ENCODE measurements around the gene ITGB4.
A peak's percentile ranks its signal among the peaks of the same experiment; 100 is the strongest.

ITGB4 gene

DNA sequence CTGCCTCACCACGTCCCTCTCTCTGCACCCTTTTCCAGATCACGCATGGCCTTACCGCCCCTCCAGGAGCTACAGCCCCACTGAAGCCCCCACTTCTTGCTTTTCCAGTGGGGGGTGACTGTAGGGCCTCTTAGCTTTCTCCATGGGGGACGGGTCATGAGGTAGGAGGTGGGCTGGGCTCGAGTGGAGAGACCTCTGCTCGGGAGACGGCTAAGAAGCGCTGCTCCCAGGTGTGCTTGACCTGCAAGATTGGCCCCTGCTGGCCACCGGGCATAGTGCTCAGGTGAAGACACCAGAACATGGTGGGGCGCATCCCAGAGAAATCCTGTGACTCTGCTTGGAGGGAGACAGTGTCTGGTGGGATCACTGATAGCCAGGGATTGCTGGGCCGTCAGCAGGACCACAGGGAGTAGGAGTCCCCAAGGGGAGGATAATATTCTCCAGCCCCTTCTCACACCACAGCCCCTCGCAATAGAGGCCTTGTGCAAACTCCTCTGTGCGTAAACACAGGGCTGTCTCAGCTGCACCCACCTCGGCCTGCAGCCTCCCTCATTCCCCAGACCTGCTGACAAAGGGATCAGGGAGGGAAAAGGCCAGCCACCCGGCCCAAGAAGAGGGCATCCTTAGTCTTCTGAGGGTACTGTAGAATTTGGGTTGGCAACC, 52.7 kb downstream of the ITGB4 start:
- no peak overlapping the region for H3K4me3 ChIP-seq (replicated peaks in 1 of 2; ENCODE audit: low read depth in 2 of 2, low read length in 2 of 2)
- TF ChIP-seq, protein P1, sequence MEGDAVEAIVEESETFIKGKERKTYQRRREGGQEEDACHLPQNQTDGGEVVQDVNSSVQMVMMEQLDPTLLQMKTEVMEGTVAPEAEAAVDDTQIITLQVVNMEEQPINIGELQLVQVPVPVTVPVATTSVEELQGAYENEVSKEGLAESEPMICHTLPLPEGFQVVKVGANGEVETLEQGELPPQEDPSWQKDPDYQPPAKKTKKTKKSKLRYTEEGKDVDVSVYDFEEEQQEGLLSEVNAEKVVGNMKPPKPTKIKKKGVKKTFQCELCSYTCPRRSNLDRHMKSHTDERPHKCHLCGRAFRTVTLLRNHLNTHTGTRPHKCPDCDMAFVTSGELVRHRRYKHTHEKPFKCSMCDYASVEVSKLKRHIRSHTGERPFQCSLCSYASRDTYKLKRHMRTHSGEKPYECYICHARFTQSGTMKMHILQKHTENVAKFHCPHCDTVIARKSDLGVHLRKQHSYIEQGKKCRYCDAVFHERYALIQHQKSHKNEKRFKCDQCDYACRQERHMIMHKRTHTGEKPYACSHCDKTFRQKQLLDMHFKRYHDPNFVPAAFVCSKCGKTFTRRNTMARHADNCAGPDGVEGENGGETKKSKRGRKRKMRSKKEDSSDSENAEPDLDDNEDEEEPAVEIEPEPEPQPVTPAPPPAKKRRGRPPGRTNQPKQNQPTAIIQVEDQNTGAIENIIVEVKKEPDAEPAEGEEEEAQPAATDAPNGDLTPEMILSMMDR (IDR thresholded peaks at IDR 0.05; ENCODE audit: low read depth, low read length): no peak
- DNase-seq (ENCODE audit: low read depth in 2 of 2): no peak

- peak in 1 of 2 donors; percentile 19 for DNase-seq (ENCODE audit: low read depth in 2 of 2)
- H3K4me3 ChIP-seq (replicated peaks in 1 of 2; ENCODE audit: low read depth in 2 of 2, low read length in 2 of 2): no peak overlapping the region
- TF ChIP-seq, protein P1 (IDR thresholded peaks at IDR 0.05; ENCODE audit: low read depth, low read length): no peak
Observed at GRCh38 chr17:75774471-75774990, 53.3 kb downstream of the ITGB4 start.

- TF ChIP-seq, protein P1 (IDR thresholded peaks at IDR 0.05; ENCODE audit: low read depth, low read length): no peak
- peak in 1 of 2 donors; percentile 64 for DNase-seq (ENCODE audit: low read depth in 2 of 2)
- no peak overlapping the region for H3K4me3 ChIP-seq (replicated peaks in 1 of 2; ENCODE audit: low read depth in 2 of 2, low read length in 2 of 2)
Observed at GRCh38 chr17:75774991-75775668, 53.9 kb downstream of the ITGB4 start.

GRCh38 chr17:75776386-75777295, 55.4 kb downstream of the ITGB4 start:
- peak; percentile 42 to 65 for DNase-seq (ENCODE audit: low read depth in 2 of 2)
- TF ChIP-seq, protein P1 (IDR thresholded peaks at IDR 0.05; ENCODE audit: low read depth, low read length): no peak
- peak overlapping the region; percentile 18 to 90 for H3K4me3 ChIP-seq (replicated peaks in 1 of 2; ENCODE audit: low read depth in 2 of 2, low read length in 2 of 2)

DNA sequence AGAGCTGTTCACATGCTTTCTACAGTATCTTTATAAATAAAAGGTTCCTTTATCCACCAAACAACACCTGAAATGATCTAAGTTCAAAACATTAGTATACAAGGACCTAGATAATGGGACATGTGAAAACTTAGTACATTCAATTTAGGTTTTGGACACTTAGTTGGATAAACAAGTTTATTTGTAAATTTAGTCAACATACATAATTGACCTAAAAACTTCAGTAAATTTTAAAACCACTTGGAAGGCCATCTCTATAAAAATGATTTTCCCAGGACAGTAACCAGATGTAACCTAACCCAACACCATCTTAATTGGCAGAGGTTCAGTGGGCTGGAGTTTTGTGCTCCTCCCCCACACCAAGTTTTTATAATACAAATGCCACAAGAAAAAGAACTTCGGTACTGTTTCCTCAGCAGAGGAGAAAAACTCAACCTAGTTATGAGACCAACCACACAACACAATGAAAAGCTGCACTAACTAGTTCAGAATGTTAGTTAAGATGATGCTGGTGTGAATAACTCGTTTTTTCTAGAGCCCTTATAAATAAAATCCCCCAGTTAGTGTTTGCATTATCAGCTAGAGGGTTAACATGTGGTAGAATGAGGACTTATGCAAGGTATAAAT, 56.1 kb downstream of the ITGB4 start:
- H3K4me3 ChIP-seq (replicated peaks in 1 of 2; ENCODE audit: low read depth in 2 of 2, low read length in 2 of 2): peak overlapping the region; percentile 83 to 90
- peak; percentile 30 to 55 for DNase-seq (ENCODE audit: low read depth in 2 of 2)
- TF ChIP-seq, protein P1 (IDR thresholded peaks at IDR 0.05; ENCODE audit: low read depth, low read length): no peak

DNA sequence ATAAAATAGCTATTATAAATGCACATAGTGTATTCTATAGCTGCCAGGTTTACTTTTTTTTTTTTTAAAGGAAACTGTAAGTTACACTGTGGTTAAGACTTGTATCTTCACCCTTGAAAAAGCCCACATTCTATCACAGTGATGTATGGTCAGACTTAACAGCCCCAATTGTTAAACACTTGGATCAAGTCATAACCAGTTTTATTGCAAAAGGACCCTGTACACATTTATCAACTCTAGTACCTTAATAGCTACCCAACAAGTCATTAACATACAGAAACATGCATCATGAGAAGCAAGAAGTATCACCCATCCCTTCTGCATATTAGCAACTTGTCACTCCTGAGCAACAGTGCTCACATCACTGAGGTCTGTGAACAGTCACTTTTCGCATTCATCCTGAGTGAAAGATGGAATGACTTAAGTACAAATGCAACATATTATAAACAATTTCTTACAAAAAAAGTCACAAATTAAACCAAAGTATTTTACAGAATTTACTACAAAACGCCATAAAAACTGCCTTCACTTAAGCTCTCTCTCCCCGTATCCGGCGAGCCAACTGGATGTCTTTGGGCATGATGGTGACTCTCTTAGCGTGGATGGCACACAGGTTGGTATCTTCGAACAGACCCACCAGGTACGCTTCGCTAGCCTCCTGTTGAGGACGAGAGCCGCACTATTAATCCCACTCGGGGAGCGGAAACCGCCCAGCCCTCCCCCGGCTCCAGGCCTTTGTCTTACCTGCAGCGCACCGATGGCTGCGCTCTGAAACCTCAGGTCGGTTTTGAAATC, 57.0 kb downstream of the ITGB4 start:
- peak overlapping the region; percentile 83 to 90 for H3K4me3 ChIP-seq (replicated peaks in 1 of 2; ENCODE audit: low read depth in 2 of 2, low read length in 2 of 2)
- peak in 1 of 2 donors; percentile 24 for DNase-seq (ENCODE audit: low read depth in 2 of 2)

Measured in cardiac fibroblast (primary cell).